Heart left ventricle (tissue), 16 donors: Measurements from ENCODE around the gene CAT. TPM values are rescaled to one million over a fixed set of nuclear protein-coding genes. Genes with fewer than 3 reads are reported as not detected.

Experiments
- ATAC-seq, 4 donors: fragments of 200-7000 bp; cut with Tn5 transposase; one replicate each; pipeline ENCODE4 v1.9.1; 2020 to 2022; ENCODE audit warnings: moderate library complexity in 4 of 4, mild to moderate bottlenecking in 3 of 4, moderate number of reproducible peaks in 1 of 4
- DNase-seq, 5 donors: peaks; one replicate each; pipeline ENCODE4 v3.0.0-alpha.2; 2020
- H3K27ac ChIP-seq, 12 donors: fragments of 200-600 bp; sonication (generic) in 4 of 12; one replicate each; pipeline versions ENCODE4 v1.5.0 to v1.8.0; 2016 to 2022; ENCODE audit warnings: mild to moderate bottlenecking in 2 of 12
- H3K27me3 ChIP-seq, 9 donors: fragments of 200-600 bp; sonication (generic) in 2 of 9; one replicate each; pipeline versions ENCODE4 v1.5.1 to v1.8.0; 2016 to 2022; ENCODE audit warnings: mild to moderate bottlenecking in 3 of 9
- H3K36me3 ChIP-seq, 9 donors: fragments of 200-600 bp; sonication (generic) in 2 of 9; one replicate each; pipeline versions ENCODE4 v1.5.0 to v1.8.0; 2018 to 2022; ENCODE audit warnings: mild to moderate bottlenecking in 2 of 9
- H3K4me1 ChIP-seq, 12 donors: fragments of 200-600 bp; sonication (generic) in 4 of 12; one replicate each; pipeline versions ENCODE4 v1.5.0 to v1.8.0; 2016 to 2022; ENCODE audit warnings: mild to moderate bottlenecking in 3 of 12
- H3K4me3 ChIP-seq, 12 donors: fragments of 200-600 bp; sonication (generic) in 4 of 12; one replicate each; pipeline versions ENCODE4 v1.5.0 to v1.8.0; 2017 to 2022; ENCODE audit warnings: mild to moderate bottlenecking in 9 of 12, moderate library complexity in 4 of 12
- H3K9me3 ChIP-seq, 12 donors: fragments of 200-600 bp; sonication (generic) in 4 of 12; one replicate each; pipeline versions ENCODE4 v1.5.0 to v1.8.0; 2016 to 2022; ENCODE audit warnings: mild to moderate bottlenecking in 1 of 12
- CTCF ChIP-seq, 12 donors: fragments of 200-600 bp; sonication (generic) in 4 of 12; IDR thresholded peaks; one replicate each; pipeline versions ENCODE4 v1.5.0 to v1.8.0; 2018 to 2022; ENCODE audit warnings: antibody characterized with exemption in 12 of 12, mild to moderate bottlenecking in 5 of 12
- POLR2A ChIP-seq, 2 donors: fragments of 450-650 bp; IDR thresholded peaks; one replicate each; pipeline ENCODE4 v1.6.1; 2017; ENCODE audit warnings: antibody characterized with exemption in 2 of 2, mild to moderate bottlenecking in 2 of 2, moderate library complexity in 2 of 2
- WGBS, 4 donors: extraction: QIAGEN DNeasy Blood & Tissue Kit in 2 of 4; methylation state at CpG; one replicate each; pipeline versions ENCODE4 v1.1.5 to v1.1.7; 2013 to 2018; 5-methylcytosine and 5-hydroxymethylcytosine counted together
- intact Hi-C, 10 donors: fragments of 100-400 bp; cut with DNase I; formaldehyde crosslinking; loops; one replicate each; pipeline versions ENCODE4 v1.11.1 to v1.14.2; 2022
- polyA plus RNA-seq, 2 donors: library from polyadenylated mRNA; stranded (reverse); fragments of 200-250 nt; gene quantifications; one replicate each; pipeline ENCODE4 v1.2.3, GENCODE V29; 2013
- total RNA-seq, 9 donors: library from RNA; depleted of rRNA in 2 of 9; stranded (reverse); fragments of >200 nt in 2 of 9; fragmentation: NEBNext Ultra II Directional in 3 of 9; extraction: Animal tissue kit (Norgen Biotek cat#: 25700) in 3 of 9; gene quantifications; one replicate each; pipeline versions ENCODE4 v1.1.0 to v1.2.4, GENCODE V29; 2016 to 2023
- donor health status: ischemic (EF 13 %, LVEDD 7.1; RV severe dilation, severe dysfunction).
- donor health status: healthy with polysubstance abuse.
- donor health status: DM: no; HTN: yes; CAD: no.
- donor health status: DM: no; HTN: no; CAD: no.
- donor health status: ischemic (EF 25% LVEDD 6.9; RV normal size, moderate dysfunction).
- donor health status: ischemic (EF 25% LVEDD 5.7; RV mildly dilated, moderate dysfunction).
- donor health status: healthy.
- donor health status: DM: yes; HTN: yes; CAD: no.
- donor health status: ischemic (EF 35%, LVEDD 5.7; RV mildly dilated, moderate dysfunction).
- donor health status: nonischemic (EF 11% LVEDD 7.7; RV severe dilation, severe dysfunction).
- donor health status: DM: yes; HTN: yes; CAD: no.
- donor health status: PGD.
- donor health status: ischemic (EF 29% LVEDD 5.4; RV normal size, mild dysfunction).
- donor health status: nonischemic (EF 23%, LVEDD 6.1; RV moderate dilation, normal function).

Gene CAT
- total and polyA plus RNA-seq, 11 donors, result 49.9 to 183 (median 88.6) TPM

- Histone ChIP-seq H3K36me3 (no peaks in the 10 kb centered on the region), H3K9me3 (no peaks in the 10 kb centered on the region), H3K4me3 (no peak overlapping the region), H3K4me1 (peaks cover 0 to 5% (median 0%) of the 10 kb centered on the region in 12 donors), H3K27ac (no peak overlapping the region), H3K27me3 (no peaks in the 10 kb centered on the region)
- DNase-seq (no peak), ATAC-seq (no peak)
- WGBS, 4 donors, result 82 to 87% (median 84%) methylated on average over 7 of the region's 7 CpGs
- intact Hi-C loops, result loop anchor here in 5 of 10 donors (5.0 to 10.0 kb wide), 6 partner anchors 378 to 900 kb away; partner anchors contain the start of gene SLC1A2 (in 1 of the 5)
- no peak for TF ChIP-seq POLR2A (IDR thresholded peaks at IDR 0.05)
- TF ChIP-seq CTCF (IDR thresholded peaks at IDR 0.05), result no peak
Measured at GRCh38 chr11:34514597-34514996, 75.9 kb downstream of the CAT start.

- TF ChIP-seq CTCF (IDR thresholded peaks at IDR 0.05), result no peak
- TF ChIP-seq POLR2A (IDR thresholded peaks at IDR 0.05), result no peak
- Histone ChIP-seq H3K4me3 (no peak overlapping the region), H3K27ac (no peak overlapping the region), H3K36me3 (no peaks in the 10 kb centered on the region), H3K4me1 (no peaks in the 10 kb centered on the region), H3K9me3 (no peaks in the 10 kb centered on the region), H3K27me3 (no peaks in the 10 kb centered on the region)
- WGBS, 4 donors, result 84 to 89% (median 86%) methylated on average over 6 of the region's 6 CpGs
- ATAC-seq, result no peak
- intact Hi-C loops, result loop anchor here in 2 of 10 donors (5.0 to 10.0 kb wide), 4 partner anchors 378 to 898 kb away; partner anchors contain the start of gene SLC1A2 (in 1 of the 2)
- DNase-seq, result no peak
Measured at GRCh38 chr11:34516247-34517040, 77.7 kb downstream of the CAT start.

- DNase-seq, result no peak
- no peak for ATAC-seq
- no peaks in the 10 kb centered on the region for H3K9me3 ChIP-seq
- H3K27me3 ChIP-seq, result peaks cover 0 to 3% (median 0%) of the 10 kb centered on the region in 9 donors
- H3K36me3 ChIP-seq, result no peaks in the 10 kb centered on the region
- intact Hi-C loops, result loop anchor here in 2 of 10 donors (5.0 to 10.0 kb wide), 4 partner anchors 375 to 895 kb away; partner anchors contain the start of gene SLC1A2 (in 1 of the 2)
- TF ChIP-seq CTCF (IDR thresholded peaks at IDR 0.05) (no peak), POLR2A (IDR thresholded peaks at IDR 0.05) (no peak)
- H3K27ac ChIP-seq, result no peak overlapping the region
- WGBS, 4 donors, result 68 to 90% (median 81%) methylated on average over 2 of the region's 2 CpGs
- H3K4me1 ChIP-seq, result no peaks in the 10 kb centered on the region
- H3K4me3 ChIP-seq, result no peak overlapping the region
Measured at GRCh38 chr11:34519595-34520235, 81.0 kb downstream of the CAT start.

GRCh38 chr11:34521265-34521664, 82.5 kb downstream of the CAT start:
- no peak overlapping the region for H3K27ac ChIP-seq
- no peaks in the 10 kb centered on the region for H3K36me3 ChIP-seq
- no peaks in the 10 kb centered on the region for H3K4me1 ChIP-seq
- H3K4me3 ChIP-seq, result no peak overlapping the region
- DNase-seq, result no peak
- no peaks in the 10 kb centered on the region for H3K9me3 ChIP-seq
- no peak for TF ChIP-seq POLR2A (IDR thresholded peaks at IDR 0.05)
- no peak for TF ChIP-seq CTCF (IDR thresholded peaks at IDR 0.05)
- ATAC-seq, result no peak
- H3K27me3 ChIP-seq, result peaks cover 0 to 4% (median 0%) of the 10 kb centered on the region in 9 donors
- intact Hi-C loops, result no loop called here
